MM.1S (cell line): Measurements from ENCODE around the gene TBC1D14.

Experiments used
- DNase-seq: peaks from one replicate; pipeline ENCODE4 v3.0.0-alpha.2; 2015
- H2AFZ ChIP-seq: fragments of 300-600 bp; sonication (generic); 2 replicates; pipeline ENCODE4 v1.6.0; 2016; ENCODE audit warnings: antibody characterized with exemption, low read length
- H3F3A ChIP-seq: fragments of 300-600 bp; sonication (generic); 2 replicates; pipeline ENCODE4 v1.6.1; 2016; ENCODE audit warnings: mild to moderate bottlenecking, antibody characterized with exemption, low read length, moderate library complexity, mixed read lengths; ENCODE audit not compliant: insufficient read depth
- H3K27ac ChIP-seq: fragments of 300-600 bp; sonication (generic); 2 replicates; pipeline ENCODE4 v1.5.1; 2016; ENCODE audit warnings: mild to moderate bottlenecking, low read length
- H3K27me3 ChIP-seq: fragments of 300-600 bp; sonication (generic); replicated peaks from 2 replicates; pipeline ENCODE4 v1.6.0; 2016; ENCODE audit warnings: low read length; ENCODE audit not compliant: insufficient read depth
- H3K36me3 ChIP-seq: fragments of 300-600 bp; sonication (generic); replicated peaks from 2 replicates; pipeline ENCODE4 v1.6.1; 2016; ENCODE audit warnings: mild to moderate bottlenecking, low read length, mixed read lengths; ENCODE audit not compliant: insufficient read depth
- H3K4me1 ChIP-seq: fragments of 300-600 bp; sonication (generic); 2 replicates; pipeline ENCODE4 v1.6.1; 2016; ENCODE audit warnings: low read length, mixed read lengths
- H3K4me2 ChIP-seq: fragments of 300-600 bp; sonication (generic); 2 replicates; pipeline ENCODE4 v1.6.0; 2016; ENCODE audit warnings: low read depth, low read length
- H3K4me3 ChIP-seq: fragments of 300-600 bp; sonication (generic); 2 replicates; pipeline ENCODE4 v1.5.1; 2016; ENCODE audit warnings: low read length, mixed read lengths
- H3K79me2 ChIP-seq: fragments of 300-600 bp; sonication (generic); 2 replicates; pipeline ENCODE4 v1.6.1; 2016; ENCODE audit warnings: mixed run types, low read length, mixed read lengths
- H3K9ac ChIP-seq: fragments of 300-600 bp; sonication (generic); 2 replicates; pipeline ENCODE4 v1.6.1; 2016; ENCODE audit warnings: low read length, mixed read lengths
- H3K9me2 ChIP-seq: fragments of 300-600 bp; sonication (generic); replicated peaks from 2 replicates; pipeline ENCODE4 v1.6.1; 2016; ENCODE audit warnings: mild to moderate bottlenecking, low read length, mixed read lengths; ENCODE audit not compliant: insufficient read depth
- H3K9me3 ChIP-seq: fragments of 300-600 bp; sonication (generic); replicated peaks from 2 replicates; pipeline ENCODE4 v1.6.1; 2016; ENCODE audit warnings: mild to moderate bottlenecking, low read length, mixed read lengths; ENCODE audit not compliant: insufficient read depth
- H4K20me1 ChIP-seq: fragments of 300-600 bp; sonication (generic); 2 replicates; pipeline ENCODE4 v1.6.1; 2016; ENCODE audit warnings: mild to moderate bottlenecking, low read length, moderate library complexity, mixed read lengths; ENCODE audit not compliant: insufficient read depth
- CTCF ChIP-seq: fragments of 300-600 bp; sonication (generic); IDR thresholded peaks from 2 replicates; pipeline ENCODE4 v1.5.1; 2016; ENCODE audit warnings: antibody characterized with exemption, low read length, mixed read lengths
- EZH2 ChIP-seq: fragments of 300-600 bp; sonication (generic); optimal IDR thresholded peaks from 2 replicates; pipeline ENCODE3; 2017; ENCODE audit warnings: low read depth, mild to moderate bottlenecking, antibody characterized with exemption, low read length, mixed read lengths
- EZH2phosphoT487 ChIP-seq: fragments of 300-600 bp; sonication (generic); IDR thresholded peaks from 2 replicates; pipeline ENCODE4 v1.6.1; 2018; ENCODE audit warnings: antibody characterized with exemption, low read length

The TBC1D14 gene

GRCh38 chr4:6943012-6943884 is 33.6 kb downstream of the TBC1D14 start:
- H3K27ac ChIP-seq: peak overlapping the region; percentile 77

GRCh38 chr4:6943885-6944225 is 34.2 kb downstream of the TBC1D14 start:
- Histone ChIP-seq H3K79me2 (peaks cover 50% of the 10 kb centered on the region), H2AFZ (no peak overlapping the region), H4K20me1 (no peaks in the 10 kb centered on the region), H3K27ac (no peak overlapping the region), H3K9ac (no peak overlapping the region), H3K9me2 (no peaks in the 10 kb centered on the region), H3F3A (peaks cover 29% of the 10 kb centered on the region), H3K4me2 (0 out of 2 replicates have a peak overlapping the region, but pooled peaks have one; percentile 89), H3K27me3 (no peaks in the 10 kb centered on the region), H3K36me3 (no peaks in the 10 kb centered on the region), H3K4me3 (no peak overlapping the region), H3K4me1 (peaks cover 32% of the 10 kb centered on the region), H3K9me3 (no peaks in the 10 kb centered on the region)
- DNase-seq: no peak
- TF ChIP-seq CTCF: no peak
- TF ChIP-seq EZH2phosphoT487: no peak
- TF ChIP-seq EZH2: no peak

More at GRCh38 chr4:6943012-6943884, 33.6 kb downstream of the TBC1D14 start:
- H3F3A ChIP-seq: peaks cover 29% of the 10 kb centered on the region
- no peak for DNase-seq
- TF ChIP-seq EZH2phosphoT487 (no peak), EZH2 (no peak), CTCF (no peak)
- peak overlapping the region; percentile 25 for H3K4me3 ChIP-seq
- no peaks in the 10 kb centered on the region for H3K36me3 ChIP-seq
- no peaks in the 10 kb centered on the region for H3K9me3 ChIP-seq
- H3K27me3 ChIP-seq: no peaks in the 10 kb centered on the region
- H4K20me1 ChIP-seq: no peaks in the 10 kb centered on the region
- H3K4me1 ChIP-seq: peaks cover 32% of the 10 kb centered on the region
- peaks cover 48% of the 10 kb centered on the region for H3K79me2 ChIP-seq
- no peak overlapping the region for H2AFZ ChIP-seq
- H3K9me2 ChIP-seq: no peaks in the 10 kb centered on the region
- H3K9ac ChIP-seq: no peak overlapping the region
- peak overlapping the region; percentile 89 for H3K4me2 ChIP-seq

DNA sequence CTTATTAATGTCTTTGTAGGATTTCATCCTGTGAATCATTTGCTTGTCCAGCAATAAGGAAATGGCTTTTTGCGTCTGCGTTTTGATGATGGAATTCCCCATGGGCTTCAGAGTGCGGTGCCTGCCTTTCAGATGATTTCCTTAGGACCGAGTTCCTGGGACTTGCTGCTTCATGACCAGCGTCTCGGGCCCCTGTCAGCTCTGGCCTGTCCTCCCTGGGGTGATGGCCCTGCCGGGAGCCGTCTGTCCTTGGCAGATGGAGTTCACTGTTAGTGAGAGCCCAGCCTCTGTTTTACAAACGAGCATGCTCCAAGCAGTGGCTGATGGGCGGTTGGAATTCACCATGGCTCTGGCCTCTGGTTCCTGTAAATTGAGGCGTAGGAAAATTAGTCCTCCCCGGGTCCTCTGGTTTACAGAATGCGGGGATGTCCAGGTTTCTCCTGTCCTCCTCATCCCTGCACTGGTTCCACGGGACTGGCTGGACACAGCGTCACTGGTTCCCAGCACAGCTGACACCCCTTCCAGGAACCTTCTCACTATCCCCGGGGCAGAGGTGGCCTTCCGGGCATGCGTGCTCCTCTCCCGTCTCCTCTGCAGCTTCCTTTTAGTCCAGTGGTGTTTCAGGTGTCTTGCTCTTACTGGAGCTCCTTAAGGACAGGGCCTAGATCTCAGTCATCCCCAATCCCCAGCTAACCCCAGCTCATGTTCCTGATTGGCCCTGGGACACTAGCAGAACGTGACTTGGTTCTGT is 34.9 kb downstream of the TBC1D14 start:
- TF ChIP-seq EZH2phosphoT487: no peak
- no peak for TF ChIP-seq CTCF
- TF ChIP-seq EZH2: no peak
- Histone ChIP-seq H3K27ac (no peak overlapping the region), H3K4me1 (peaks cover 32% of the 10 kb centered on the region), H3K27me3 (no peaks in the 10 kb centered on the region), H2AFZ (no peak overlapping the region), H3K79me2 (peaks cover 48% of the 10 kb centered on the region), H4K20me1 (no peaks in the 10 kb centered on the region), H3K9ac (no peak overlapping the region), H3K9me3 (no peaks in the 10 kb centered on the region), H3K4me2 (no peak overlapping the region), H3F3A (peaks cover 29% of the 10 kb centered on the region), H3K36me3 (no peaks in the 10 kb centered on the region), H3K4me3 (no peak overlapping the region), H3K9me2 (no peaks in the 10 kb centered on the region)
- DNase-seq: no peak
